Esophagus squamous epithelium (tissue), 4 donors: ENCODE data around the gene CPB1.

Experiments
- POLR2A ChIP-seq, 4 donors: fragments of 450-650 bp; IDR thresholded peaks; one replicate each; pipeline ENCODE4 v1.6.1; 2017; ENCODE audit warnings: antibody characterized with exemption in 4 of 4, mild to moderate bottlenecking in 4 of 4, moderate library complexity in 3 of 4
- TF ChIP-seq, protein P1 (sequence below), 6 experiments: fragments of 450-650 bp in 4 of 6; fragments of 200-600 bp in 2 of 6; sonication (generic) in 2 of 6; IDR thresholded peaks; one replicate each; pipeline ENCODE4 v1.5.1; 2016 to 2019; ENCODE audit warnings: antibody characterized with exemption in 6 of 6, mild to moderate bottlenecking in 4 of 6, moderate library complexity in 4 of 6

GRCh38 chr3:148903022-148903442 is 75.4 kb downstream of the CPB1 start:
- TF ChIP-seq, protein P1, sequence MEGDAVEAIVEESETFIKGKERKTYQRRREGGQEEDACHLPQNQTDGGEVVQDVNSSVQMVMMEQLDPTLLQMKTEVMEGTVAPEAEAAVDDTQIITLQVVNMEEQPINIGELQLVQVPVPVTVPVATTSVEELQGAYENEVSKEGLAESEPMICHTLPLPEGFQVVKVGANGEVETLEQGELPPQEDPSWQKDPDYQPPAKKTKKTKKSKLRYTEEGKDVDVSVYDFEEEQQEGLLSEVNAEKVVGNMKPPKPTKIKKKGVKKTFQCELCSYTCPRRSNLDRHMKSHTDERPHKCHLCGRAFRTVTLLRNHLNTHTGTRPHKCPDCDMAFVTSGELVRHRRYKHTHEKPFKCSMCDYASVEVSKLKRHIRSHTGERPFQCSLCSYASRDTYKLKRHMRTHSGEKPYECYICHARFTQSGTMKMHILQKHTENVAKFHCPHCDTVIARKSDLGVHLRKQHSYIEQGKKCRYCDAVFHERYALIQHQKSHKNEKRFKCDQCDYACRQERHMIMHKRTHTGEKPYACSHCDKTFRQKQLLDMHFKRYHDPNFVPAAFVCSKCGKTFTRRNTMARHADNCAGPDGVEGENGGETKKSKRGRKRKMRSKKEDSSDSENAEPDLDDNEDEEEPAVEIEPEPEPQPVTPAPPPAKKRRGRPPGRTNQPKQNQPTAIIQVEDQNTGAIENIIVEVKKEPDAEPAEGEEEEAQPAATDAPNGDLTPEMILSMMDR (IDR thresholded peaks at IDR 0.05) = no peak
- TF ChIP-seq POLR2A (IDR thresholded peaks at IDR 0.05) = no peak
